Subcutaneous abdominal adipose tissue (tissue), 5 donors: ENCODE data around the gene AGBL1.

Source experiments
- H3K27ac ChIP-seq: one replicate; pipeline ENCODE4 v1.7.0; 2013; ENCODE audit warnings: low read depth, mild to moderate bottlenecking, inconsistent platforms, low read length, moderate library complexity
- H3K27me3 ChIP-seq, 5 donors: one replicate each; pipeline ENCODE4 v1.7.0; 2013; ENCODE audit warnings: low read length in 5 of 5, inconsistent platforms in 1 of 5; ENCODE audit not compliant: control insufficient read depth in 5 of 5, insufficient read depth in 4 of 5
- H3K36me3 ChIP-seq, 5 donors: one replicate each; pipeline ENCODE4 v1.7.0; 2013; ENCODE audit warnings: low read length in 5 of 5; ENCODE audit not compliant: control insufficient read depth in 5 of 5, insufficient read depth in 5 of 5
- H3K4me1 ChIP-seq, 5 donors: one replicate each; pipeline ENCODE4 v1.7.0; 2013; ENCODE audit warnings: low read length in 5 of 5, mild to moderate bottlenecking in 3 of 5, moderate library complexity in 1 of 5; ENCODE audit not compliant: control insufficient read depth in 5 of 5, insufficient read depth in 5 of 5
- H3K4me3 ChIP-seq, 5 donors: one replicate each; pipeline ENCODE4 v1.7.0; 2013; ENCODE audit warnings: low read length in 5 of 5, low read depth in 1 of 5
- H3K9ac ChIP-seq, 5 donors: one replicate each; pipeline ENCODE4 v1.7.0; 2013; ENCODE audit warnings: low read length in 5 of 5, mild to moderate bottlenecking in 4 of 5, moderate library complexity in 3 of 5
- H3K9me3 ChIP-seq, 5 donors: one replicate each; pipeline ENCODE4 v1.7.0; 2013; ENCODE audit warnings: low read length in 5 of 5; ENCODE audit not compliant: control insufficient read depth in 5 of 5
- donor health status: healthy.
- donor health status: healthy.
- donor health status: healthy.
- donor health status: healthy.
- donor health status: healthy.

Gene AGBL1

DNA sequence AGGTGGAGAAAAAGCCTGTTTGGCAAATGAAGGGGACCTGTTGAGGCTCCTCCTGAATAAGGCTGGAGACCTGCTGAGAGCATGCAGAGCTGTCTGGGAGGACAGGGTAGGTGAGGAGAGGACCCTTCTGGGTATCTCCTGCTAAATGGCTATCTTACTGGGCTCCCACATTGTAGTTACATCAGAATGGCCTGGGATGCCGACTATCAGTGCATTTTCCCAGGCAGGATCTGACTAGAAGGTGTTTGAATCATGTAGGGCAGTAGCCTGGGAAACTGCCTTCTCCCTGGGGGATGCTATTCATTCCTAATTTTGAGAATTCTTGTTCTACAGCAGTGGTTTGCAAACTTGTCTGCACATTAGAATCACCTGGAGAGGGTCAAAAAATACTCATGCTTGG is 631 bp downstream of the AGBL1 start:
- Histone ChIP-seq H3K9me3 (no peaks in the 10 kb centered on the region), H3K27ac (no peak overlapping the region), H3K27me3 (peaks cover 0 to 10% (median 0%) of the 10 kb centered on the region in 5 donors), H3K9ac (no peak overlapping the region), H3K4me3 (no peak overlapping the region), H3K36me3 (no peaks in the 10 kb centered on the region), H3K4me1 (no peaks in the 10 kb centered on the region)

DNA sequence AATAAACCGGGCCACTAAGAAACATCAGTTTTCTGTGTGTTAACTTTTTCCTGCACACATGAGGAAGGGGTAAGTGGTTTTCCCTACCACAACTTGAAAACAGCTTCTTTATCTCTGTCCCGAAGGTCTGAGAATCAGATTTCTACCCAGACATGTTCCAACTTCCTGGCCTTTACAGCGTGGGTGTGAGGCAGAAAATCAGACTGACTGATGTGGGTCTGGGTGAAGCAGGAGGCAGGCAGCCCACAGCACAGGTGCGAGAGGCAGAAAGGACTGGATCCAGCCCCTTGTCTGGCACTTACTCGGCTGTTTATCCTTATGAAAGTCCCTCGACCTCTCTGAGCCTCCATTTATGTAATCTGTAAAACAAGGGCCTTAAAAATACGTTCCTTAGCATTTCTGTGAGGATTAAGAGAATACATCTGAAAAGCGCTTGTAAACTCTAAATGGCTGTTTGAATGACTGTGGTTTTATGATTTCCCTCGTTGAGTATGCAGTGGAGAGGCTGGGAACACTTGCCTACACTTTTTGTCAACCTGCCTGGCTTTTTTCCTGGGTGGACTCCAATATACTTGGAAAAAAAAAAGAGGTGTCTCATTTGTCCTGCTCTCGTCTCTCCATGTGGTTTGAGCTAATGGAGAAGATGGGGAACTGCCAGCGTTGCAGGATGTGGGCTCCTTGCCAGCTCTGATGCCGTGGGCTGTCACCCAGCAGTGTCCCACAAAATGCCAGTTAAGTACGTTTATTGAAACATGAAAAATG is 3.1 kb downstream of the AGBL1 start:
- Histone ChIP-seq H3K36me3 (no peaks in the 10 kb centered on the region), H3K4me1 (no peaks in the 10 kb centered on the region), H3K4me3 (no peak overlapping the region), H3K9ac (no peak overlapping the region), H3K27ac (no peak overlapping the region), H3K9me3 (no peaks in the 10 kb centered on the region), H3K27me3 (peaks cover 0 to 10% (median 0%) of the 10 kb centered on the region in 5 donors)

DNA sequence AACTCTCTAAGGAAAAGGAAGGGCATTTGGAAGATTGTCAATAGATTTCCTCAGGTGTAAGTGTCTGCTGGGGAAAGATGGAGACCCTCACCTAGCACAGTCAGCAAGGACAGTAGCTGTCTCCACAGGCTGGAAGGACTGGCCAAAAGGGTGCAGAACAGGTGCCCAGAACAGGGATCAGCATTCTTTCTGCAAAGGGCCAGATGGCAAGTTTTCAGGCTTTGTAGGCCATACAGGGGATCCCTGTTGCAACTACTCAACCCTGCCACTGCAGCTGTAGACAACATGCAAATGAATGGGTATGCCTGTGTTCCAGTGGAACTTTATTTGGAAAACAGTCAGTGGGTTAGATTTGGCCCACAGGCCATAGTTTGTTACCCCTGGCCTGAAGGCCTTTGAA is 8.1 kb downstream of the AGBL1 start:
- Histone ChIP-seq H3K27me3 (peaks cover 0 to 2% (median 0%) of the 10 kb centered on the region in 5 donors), H3K9ac (no peak overlapping the region), H3K9me3 (peaks cover 0 to 3% (median 0%) of the 10 kb centered on the region in 5 donors), H3K4me1 (no peaks in the 10 kb centered on the region), H3K36me3 (no peaks in the 10 kb centered on the region), H3K27ac (no peak overlapping the region), H3K4me3 (no peak overlapping the region)

DNA sequence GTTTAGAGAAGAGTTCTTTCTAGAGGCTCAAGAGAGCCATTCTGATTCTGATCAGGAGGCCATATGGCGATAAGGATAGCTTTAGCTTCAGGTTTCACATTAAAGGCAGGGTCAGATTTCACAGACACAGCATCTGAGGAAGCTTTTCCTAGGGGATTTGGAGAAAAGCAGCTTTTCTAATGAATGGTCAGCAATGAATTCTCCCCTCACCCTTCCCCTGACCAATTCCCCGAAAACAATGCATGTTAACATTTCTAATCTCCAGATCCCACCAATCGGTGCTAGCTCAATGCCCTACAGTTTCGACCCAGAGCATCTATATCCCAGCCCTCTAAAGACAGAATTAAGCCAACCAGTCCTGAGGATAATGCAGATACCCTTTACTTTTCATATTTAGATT is 9.8 kb downstream of the AGBL1 start:
- no peaks in the 10 kb centered on the region for H3K27me3 ChIP-seq
- H3K36me3 ChIP-seq, result no peaks in the 10 kb centered on the region
- H3K4me3 ChIP-seq, result no peak overlapping the region
- peaks cover 0 to 3% (median 0%) of the 10 kb centered on the region in 5 donors for H3K9me3 ChIP-seq
- no peak overlapping the region for H3K9ac ChIP-seq
- H3K4me1 ChIP-seq, result no peaks in the 10 kb centered on the region
- H3K27ac ChIP-seq, result no peak overlapping the region

DNA sequence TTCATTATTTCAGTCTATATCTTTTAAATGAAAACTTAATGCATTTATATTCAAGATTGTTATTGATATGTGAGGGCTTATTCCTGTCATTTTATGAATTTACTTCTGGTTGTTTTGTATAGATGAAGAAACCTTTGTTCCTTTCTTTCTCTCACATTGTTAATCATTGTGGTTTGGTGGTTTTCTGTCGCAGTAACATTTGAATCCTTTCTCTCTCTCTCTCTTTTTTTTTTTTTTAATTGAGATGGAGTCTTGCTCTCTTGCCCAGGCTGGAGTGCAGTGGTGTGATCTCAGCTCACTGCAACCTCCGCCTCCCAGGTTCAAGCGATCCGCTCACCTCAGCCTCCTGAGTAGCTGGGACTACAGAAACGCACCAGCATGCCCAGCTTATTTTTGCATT is 22.1 kb downstream of the AGBL1 start:
- H3K4me3 ChIP-seq, result no peak overlapping the region
- H3K36me3 ChIP-seq, result no peaks in the 10 kb centered on the region

DNA sequence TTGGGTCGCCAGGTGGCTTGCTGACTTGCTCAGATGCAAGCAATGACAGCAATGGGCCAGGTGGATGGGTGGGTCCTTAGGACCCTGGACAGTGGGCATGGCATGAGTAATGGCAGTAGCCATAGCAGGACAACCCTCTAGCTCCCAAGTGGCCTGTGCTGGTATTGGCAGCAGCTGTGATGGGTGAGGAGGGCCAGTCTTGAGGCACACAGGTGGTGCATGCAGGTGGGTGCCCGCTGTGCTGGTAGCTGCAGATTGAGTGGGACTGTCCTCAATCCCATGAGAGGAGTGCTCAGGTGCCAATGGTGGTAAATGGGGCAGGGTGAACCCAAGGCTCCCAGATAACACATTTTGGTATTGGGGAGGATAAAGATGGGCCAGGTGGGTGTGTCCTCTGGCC is 24.2 kb downstream of the AGBL1 start:
- Histone ChIP-seq H3K4me3 (no peak overlapping the region), H3K27ac (no peak overlapping the region), H3K36me3 (no peaks in the 10 kb centered on the region), H3K4me1 (no peaks in the 10 kb centered on the region), H3K27me3 (peaks cover 0 to 4% (median 2%) of the 10 kb centered on the region in 5 donors), H3K9me3 (peaks cover 0 to 15% (median 8%) of the 10 kb centered on the region in 5 donors), H3K9ac (no peak overlapping the region)

More for the DNA sequence above, 22.1 kb downstream of the AGBL1 start:
- Histone ChIP-seq H3K9ac (no peak overlapping the region), H3K4me1 (no peaks in the 10 kb centered on the region), H3K9me3 (peaks cover 0 to 15% (median 8%) of the 10 kb centered on the region in 5 donors), H3K27ac (no peak overlapping the region), H3K27me3 (peaks cover 0 to 4% (median 2%) of the 10 kb centered on the region in 5 donors)

DNA sequence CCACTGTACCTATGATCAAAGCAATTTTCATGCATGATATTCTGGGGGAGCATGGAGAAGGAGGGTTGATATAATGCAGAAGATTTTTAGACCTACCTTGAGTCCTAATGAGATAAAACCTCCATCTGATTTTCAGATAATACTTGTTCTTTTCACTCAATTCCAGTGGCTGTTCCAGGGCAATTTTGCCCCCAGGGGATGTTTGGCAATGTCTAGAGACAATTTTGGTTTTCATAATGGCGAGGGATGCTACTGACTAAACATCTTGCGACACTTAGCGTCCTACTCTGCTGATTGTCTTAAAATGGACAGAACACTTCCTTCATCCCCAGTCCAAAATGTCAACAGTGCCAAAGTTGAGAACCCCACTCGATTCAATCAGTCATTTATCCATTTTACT is 26.6 kb downstream of the AGBL1 start:
- H3K9ac ChIP-seq, result no peak overlapping the region
- peaks cover 0 to 4% (median 2%) of the 10 kb centered on the region in 5 donors for H3K27me3 ChIP-seq
- no peak overlapping the region for H3K27ac ChIP-seq
- no peaks in the 10 kb centered on the region for H3K4me1 ChIP-seq
- H3K9me3 ChIP-seq, result peaks cover 0 to 15% (median 8%) of the 10 kb centered on the region in 5 donors
- H3K36me3 ChIP-seq, result no peaks in the 10 kb centered on the region
- no peak overlapping the region for H3K4me3 ChIP-seq

DNA sequence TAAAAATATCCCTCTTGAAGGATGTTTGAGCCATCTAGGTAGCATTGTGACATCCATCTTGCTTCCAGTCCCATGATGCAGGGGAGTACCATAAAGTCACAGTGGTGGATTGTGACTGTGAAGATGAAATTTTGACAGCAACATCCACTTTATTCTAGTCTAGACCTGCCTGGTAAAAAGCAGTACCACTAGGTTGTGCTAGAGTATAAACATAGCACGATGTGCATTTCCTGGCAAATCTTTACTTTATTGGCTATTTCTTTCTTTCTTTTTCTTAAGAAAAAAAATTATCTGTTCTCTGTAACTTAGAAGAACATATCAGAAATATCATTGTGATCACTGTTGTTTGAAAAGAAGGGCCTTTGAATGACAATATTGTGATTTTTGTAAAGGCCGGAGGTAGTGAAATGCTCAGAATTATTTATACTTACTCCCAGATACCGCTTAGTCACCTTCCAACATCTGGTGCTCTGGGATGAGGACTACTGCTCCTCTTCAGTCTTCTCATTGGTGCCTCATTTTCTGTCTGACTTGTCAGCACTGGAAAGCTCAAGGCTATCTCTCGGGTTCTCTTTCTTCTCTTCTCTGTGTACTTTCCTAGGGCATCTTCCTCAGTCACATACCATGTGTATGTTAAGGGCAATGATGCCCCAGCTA is 35.6 kb downstream of the AGBL1 start:
- Histone ChIP-seq H3K9ac (no peak overlapping the region), H3K4me1 (no peaks in the 10 kb centered on the region), H3K4me3 (no peak overlapping the region), H3K9me3 (no peaks in the 10 kb centered on the region), H3K36me3 (no peaks in the 10 kb centered on the region), H3K27ac (no peak overlapping the region), H3K27me3 (peaks cover 0 to 4% (median 0%) of the 10 kb centered on the region in 5 donors)

DNA sequence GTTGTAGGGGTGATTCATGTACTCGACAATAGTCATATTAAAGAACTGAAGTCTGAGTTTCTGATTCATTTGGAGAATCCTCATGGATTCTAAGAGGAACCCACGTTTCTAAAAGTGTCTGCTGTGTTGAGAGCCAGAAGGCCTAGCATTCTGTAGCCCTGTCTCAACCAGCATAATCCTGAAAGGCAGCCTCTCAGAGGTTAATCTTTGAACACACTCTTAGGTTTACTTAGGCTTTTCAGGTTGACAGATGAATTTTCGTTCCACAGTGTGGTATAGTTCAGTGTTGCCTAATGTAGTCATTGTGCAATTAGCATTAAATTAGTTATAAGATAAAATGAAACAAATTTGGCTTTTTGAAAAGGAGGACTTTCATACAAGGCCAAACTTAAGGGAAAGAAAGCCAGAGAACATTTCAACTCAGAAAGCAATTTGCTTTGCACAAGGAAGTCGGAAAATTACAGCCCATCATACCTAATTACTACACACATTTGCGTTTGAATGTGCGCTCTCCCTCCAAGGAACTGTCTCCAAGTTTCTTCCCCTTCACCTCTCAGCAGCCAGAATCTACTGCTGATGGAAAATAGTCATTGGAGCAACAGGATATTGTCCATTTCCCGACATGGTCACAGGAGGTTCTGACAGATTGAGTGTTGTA is 42.0 kb downstream of the AGBL1 start:
- H3K27me3 ChIP-seq, result peaks cover 0 to 4% (median 0%) of the 10 kb centered on the region in 5 donors
- peaks cover 0 to 3% (median 0%) of the 10 kb centered on the region in 5 donors for H3K9me3 ChIP-seq
- H3K4me1 ChIP-seq, result no peaks in the 10 kb centered on the region
- H3K9ac ChIP-seq, result no peak overlapping the region
- no peaks in the 10 kb centered on the region for H3K36me3 ChIP-seq
- H3K27ac ChIP-seq, result no peak overlapping the region
- H3K4me3 ChIP-seq, result no peak overlapping the region
